ENCODE measurements around the gene IGLON5. TPM values are rescaled to one million over a fixed set of nuclear protein-coding genes. Genes with fewer than 3 reads are reported as not detected.

Gene IGLON5
- polyA plus RNA-seq, 3 donors, result 0.05 TPM; not detected in 2

- 93% methylated on average over 9 of the region's 10 CpGs for WGBS (ENCODE audit: insufficient coverage)
- Histone ChIP-seq H3K27ac (ENCODE audit: low read depth in 1 of 2, low read length in 2 of 2) (no peak overlapping the region), H4K20me1 (ENCODE audit: insufficient read depth, low read length) (no peaks in the 10 kb centered on the region), H3K4me3 (replicated peaks in 1 of 3; ENCODE audit: low read depth in 2 of 3, low read length in 3 of 3) (no peak overlapping the region), H3K27me3 (ENCODE audit: control insufficient read depth in 2 of 2, insufficient read depth in 2 of 2, low read length in 2 of 2) (no peaks in the 10 kb centered on the region), H3K9ac (ENCODE audit: insufficient read depth, low read length, poor library complexity, severe bottlenecking) (no peak overlapping the region), H3K4me1 (ENCODE audit: control insufficient read depth in 1 of 2, insufficient read depth in 2 of 2, low read length in 2 of 2) (no peaks in the 10 kb centered on the region), H3K79me2 (ENCODE audit: insufficient read depth, low read length) (peaks cover 10% of the 10 kb centered on the region), H3K36me3 (replicated peaks in 1 of 2; ENCODE audit: control insufficient read depth in 1 of 2, insufficient read depth in 2 of 2, low read length in 2 of 2) (peaks cover 23 to 29% of the 10 kb centered on the region in 2 donors), H3K9me3 (replicated peaks in 1 of 2; ENCODE audit: control insufficient read depth in 1 of 2, insufficient read depth in 1 of 2, low read length in 2 of 2) (no peaks in the 10 kb centered on the region), H3K4me2 (replicated peaks; ENCODE audit: extremely low read depth, low read length, poor library complexity, severe bottlenecking) (no peak overlapping the region), H2AFZ (ENCODE audit: insufficient read depth, low read depth, low read length, poor library complexity, severe bottlenecking) (no peak overlapping the region)
- Mint-ChIP-seq H3K27ac (peak overlapping the region in 1 of 7 donors; percentile 76), H3K36me3 (peaks cover 32 to 50% of the 10 kb centered on the region in 2 donors), H3K9me3 (no peaks in the 10 kb centered on the region), H3K27me3 (ENCODE audit: low read depth in 3 of 3) (peaks cover 0 to 2% (median 0%) of the 10 kb centered on the region in 3 donors), H3K4me1 (peaks cover 2% of the 10 kb centered on the region), H3K4me3 (no peak overlapping the region)
- intact Hi-C loops (cut with micrococcal nuclease), result no loop called here
- no peak for DNase-seq
- TF ChIP-seq, protein P1, sequence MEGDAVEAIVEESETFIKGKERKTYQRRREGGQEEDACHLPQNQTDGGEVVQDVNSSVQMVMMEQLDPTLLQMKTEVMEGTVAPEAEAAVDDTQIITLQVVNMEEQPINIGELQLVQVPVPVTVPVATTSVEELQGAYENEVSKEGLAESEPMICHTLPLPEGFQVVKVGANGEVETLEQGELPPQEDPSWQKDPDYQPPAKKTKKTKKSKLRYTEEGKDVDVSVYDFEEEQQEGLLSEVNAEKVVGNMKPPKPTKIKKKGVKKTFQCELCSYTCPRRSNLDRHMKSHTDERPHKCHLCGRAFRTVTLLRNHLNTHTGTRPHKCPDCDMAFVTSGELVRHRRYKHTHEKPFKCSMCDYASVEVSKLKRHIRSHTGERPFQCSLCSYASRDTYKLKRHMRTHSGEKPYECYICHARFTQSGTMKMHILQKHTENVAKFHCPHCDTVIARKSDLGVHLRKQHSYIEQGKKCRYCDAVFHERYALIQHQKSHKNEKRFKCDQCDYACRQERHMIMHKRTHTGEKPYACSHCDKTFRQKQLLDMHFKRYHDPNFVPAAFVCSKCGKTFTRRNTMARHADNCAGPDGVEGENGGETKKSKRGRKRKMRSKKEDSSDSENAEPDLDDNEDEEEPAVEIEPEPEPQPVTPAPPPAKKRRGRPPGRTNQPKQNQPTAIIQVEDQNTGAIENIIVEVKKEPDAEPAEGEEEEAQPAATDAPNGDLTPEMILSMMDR (IDR thresholded peaks at IDR 0.05), result no peak
These were observed 44.8 kb downstream of the IGLON5 start for GRCh38 chr19:51356159-51356801.

DNA sequence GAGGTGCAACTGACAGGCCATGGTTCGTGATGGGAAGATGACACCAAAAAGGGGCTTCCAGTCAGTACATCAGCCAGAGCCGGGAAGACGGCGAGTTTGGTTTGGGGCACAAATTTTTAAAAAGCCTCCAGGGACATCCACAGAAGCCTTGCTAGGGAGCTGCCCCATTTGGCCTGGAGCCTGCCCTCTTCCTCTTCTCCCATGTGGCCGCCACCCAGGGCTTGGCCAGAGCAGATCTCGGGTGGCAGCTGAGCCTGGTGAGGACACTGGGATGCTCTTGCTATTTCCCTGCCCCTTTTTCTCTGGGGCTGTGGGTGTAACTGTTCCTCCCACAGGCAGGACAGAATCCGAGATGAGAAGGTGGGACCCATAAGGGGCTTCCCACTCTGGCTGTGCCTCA is 46.5 kb downstream of the IGLON5 start:
- WGBS (ENCODE audit: insufficient coverage), result 98% methylated on average over 4 of the region's 7 CpGs

More for the DNA sequence above, 46.5 kb downstream of the IGLON5 start:
- peaks cover 8 to 12% of the 10 kb centered on the region in 2 donors for H3K36me3 ChIP-seq (replicated peaks in 1 of 2; ENCODE audit: control insufficient read depth in 1 of 2, insufficient read depth in 2 of 2, low read length in 2 of 2)
- no peaks in the 10 kb centered on the region for H3K27me3 Mint-ChIP-seq (ENCODE audit: low read depth in 3 of 3)
- peaks cover 18% of the 10 kb centered on the region for H3K79me2 ChIP-seq (ENCODE audit: insufficient read depth, low read length)
- peak overlapping the region in 2 of 7 donors; percentile 41 to 54 for H3K27ac Mint-ChIP-seq
- no peaks in the 10 kb centered on the region for H4K20me1 ChIP-seq (ENCODE audit: insufficient read depth, low read length)
- peaks cover 20 to 39% of the 10 kb centered on the region in 2 donors for H3K36me3 Mint-ChIP-seq
- peaks cover 0 to 8% of the 10 kb centered on the region in 2 donors for H3K4me1 ChIP-seq (ENCODE audit: control insufficient read depth in 1 of 2, insufficient read depth in 2 of 2, low read length in 2 of 2)
- H3K4me2 ChIP-seq (replicated peaks; ENCODE audit: extremely low read depth, low read length, poor library complexity, severe bottlenecking), result no peak overlapping the region
- H3K9me3 ChIP-seq (replicated peaks in 1 of 2; ENCODE audit: control insufficient read depth in 1 of 2, insufficient read depth in 1 of 2, low read length in 2 of 2), result no peaks in the 10 kb centered on the region
- intact Hi-C loops (cut with micrococcal nuclease), result no loop called here
- H2AFZ ChIP-seq (ENCODE audit: insufficient read depth, low read depth, low read length, poor library complexity, severe bottlenecking), result no peak overlapping the region
- H3K9ac ChIP-seq (ENCODE audit: insufficient read depth, low read length, poor library complexity, severe bottlenecking), result no peak overlapping the region
- H3K9me3 Mint-ChIP-seq, result no peaks in the 10 kb centered on the region
- DNase-seq, result no peak
- H3K27me3 ChIP-seq (ENCODE audit: control insufficient read depth in 2 of 2, insufficient read depth in 2 of 2, low read length in 2 of 2), result no peaks in the 10 kb centered on the region
- H3K4me3 ChIP-seq (replicated peaks in 1 of 3; ENCODE audit: low read depth in 2 of 3, low read length in 3 of 3), result no peak overlapping the region
- H3K27ac ChIP-seq (ENCODE audit: low read depth in 1 of 2, low read length in 2 of 2), result no peak overlapping the region
- no peak overlapping the region for H3K4me3 Mint-ChIP-seq
- peaks cover 9% of the 10 kb centered on the region for H3K4me1 Mint-ChIP-seq
- TF ChIP-seq, protein P1 (IDR thresholded peaks at IDR 0.05), result no peak
